SK-MEL-5 (cell line): ENCODE measurements around the gene LILRA2. TPM values are rescaled to one million over a fixed set of nuclear protein-coding genes. Genes with fewer than 3 reads are reported as not detected.
"Not testable (repeated sequence)": the region's sequence is repeated elsewhere in the genome, so short reads cannot be mapped to it uniquely, and the experiment has no call there.

Experiments
- DNase-seq: peaks from one replicate; pipeline ENCODE4 v3.0.0-alpha.2; 2016; ENCODE audit warnings: low read depth, low spot score
- in situ Hi-C: cut with HindIII; loops from 2 replicates; pipeline ENCODE4 v1.10.0; 2016; ENCODE audit warnings: low sequenced_read_pairs, high pct_unique_total_duplicates, low pct_unique_long_range_greater_than_20kb
- small RNA-seq, 2 experiments: library from RNA; depleted of rRNA; stranded (forward); fragments of <200 nt; gene quantifications; one replicate each; pipeline ENCODE3, GENCODE V24; 2014
- total RNA-seq: library from RNA; depleted of rRNA; stranded (reverse); fragments of >200 nt; shearing (Covaris generic); gene quantifications from 2 replicates; pipeline ENCODE4 v1.2.3, GENCODE V29; 2014; rRNA removed

The LILRA2 gene
- total RNA-seq, 1 experiment from 2014 or later = not detected

DNA sequence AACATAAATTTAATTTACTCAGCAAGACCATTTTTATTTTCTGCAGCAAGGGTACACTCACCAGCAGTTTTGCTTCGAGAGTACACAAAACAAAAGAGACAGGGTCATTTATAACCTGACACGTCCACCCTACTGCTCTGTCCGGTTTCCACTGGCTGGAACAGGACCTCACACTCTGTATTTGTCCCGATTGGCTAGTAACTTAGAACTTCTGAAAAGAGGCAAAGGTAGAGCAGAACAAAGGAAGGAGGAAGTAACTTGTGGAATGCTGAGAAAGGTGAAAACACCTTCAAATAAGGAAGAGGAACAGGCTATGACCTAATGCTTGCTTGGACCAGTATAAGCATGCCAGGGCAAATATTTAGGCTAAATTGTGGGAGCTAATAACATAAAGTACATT is 54.3 kb downstream of the LILRA2 start:
- in situ Hi-C loops, DNase-seq: not testable (repeated sequence)

- DNase-seq, in situ Hi-C loops: not testable (repeated sequence)
Observed at GRCh38 chr19:54630262-54630661, 56.7 kb downstream of the LILRA2 start, which contains the start of gene LILRB1. TSS of gene LILRB1 (plus strand) at chr19:54630484. CDS start at chr19:54631074, 590 bp downstream.

- no peak for DNase-seq
- in situ Hi-C loops = no loop called here
Observed at GRCh38 chr19:54630782-54631181, 57.2 kb downstream of the LILRA2 start.

- DNase-seq, in situ Hi-C loops: not testable (repeated sequence)
Observed at GRCh38 chr19:54631489-54632337, 58.1 kb downstream of the LILRA2 start.

DNA sequence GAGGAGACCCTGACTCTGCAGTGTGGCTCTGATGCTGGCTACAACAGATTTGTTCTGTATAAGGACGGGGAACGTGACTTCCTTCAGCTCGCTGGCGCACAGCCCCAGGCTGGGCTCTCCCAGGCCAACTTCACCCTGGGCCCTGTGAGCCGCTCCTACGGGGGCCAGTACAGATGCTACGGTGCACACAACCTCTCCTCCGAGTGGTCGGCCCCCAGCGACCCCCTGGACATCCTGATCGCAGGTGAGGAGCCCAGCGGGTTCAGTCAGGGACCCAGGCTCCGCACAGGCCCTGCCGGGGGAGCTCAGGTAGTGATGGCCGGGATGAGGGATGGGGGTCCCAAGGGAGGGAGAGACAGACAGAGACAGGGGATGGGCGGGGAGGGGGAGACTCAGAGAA is 58.9 kb downstream of the LILRA2 start:
- DNase-seq, in situ Hi-C loops: not testable (repeated sequence)

GRCh38 chr19:54633401-54633800 is 59.8 kb downstream of the LILRA2 start:
- in situ Hi-C loops = no loop called here
- no peak for DNase-seq

- in situ Hi-C loops, DNase-seq: not testable (repeated sequence)
Observed at GRCh38 chr19:54636081-54636480, 62.5 kb downstream of the LILRA2 start.

GRCh38 chr19:54638683-54639082 is 65.1 kb downstream of the LILRA2 start:
- no peak for DNase-seq
- in situ Hi-C loops = no loop called here

Small RNA genes lying within 50 kb of the gene (small RNA-seq; reads per million reads assigned to genes)
- 0 reads per million in 2 experiments for gene AC245036.2

Other genes starting within 250 kb of the LILRA2 start
- not detected in 2 replicates for gene LILRA4, start 234.6 kb upstream of the LILRA2 start, total RNA-seq
- gene LAIR1, start 208.9 kb upstream of the LILRA2 start, total RNA-seq = not detected in 2 replicates
- 0.77 and 0.93 TPM in 2 replicates for gene TTYH1, start 158.3 kb upstream of the LILRA2 start, total RNA-seq
- gene LENG8, start 124.6 kb upstream of the LILRA2 start, total RNA-seq = 7.8 and 8.5 TPM in 2 replicates
- 6.1 and 7.2 TPM in 2 replicates for gene LENG9, start 110.0 kb upstream of the LILRA2 start, total RNA-seq
- gene CDC42EP5, start 100.5 kb upstream of the LILRA2 start, total RNA-seq = 0.26 and 0.43 TPM in 2 replicates
- gene LAIR2, start 71.0 kb upstream of the LILRA2 start, total RNA-seq = not detected in 2 replicates
- gene LILRA1, start 19.8 kb downstream of the LILRA2 start, total RNA-seq = not detected in 2 replicates
- gene LILRB1, start 56.7 kb downstream of the LILRA2 start, total RNA-seq = not detected in 2 replicates
- not detected in 2 replicates for gene LILRB4, start 89.2 kb downstream of the LILRA2 start, total RNA-seq
- not detected in 2 replicates for gene KIR3DL3, start 150.7 kb downstream of the LILRA2 start, total RNA-seq
- gene KIR2DL3, start 164.7 kb downstream of the LILRA2 start, total RNA-seq = not detected in 2 replicates
- gene KIR2DL1, start 196.0 kb downstream of the LILRA2 start, total RNA-seq = not detected in 2 replicates
- not detected in 2 replicates for gene KIR2DL4, start 229.8 kb downstream of the LILRA2 start, total RNA-seq
- gene KIR3DL1, start 242.7 kb downstream of the LILRA2 start, total RNA-seq = not detected in 2 replicates